A549 (cell line): ENCODE results near the gene TMEM92. TPM values are rescaled to one million over a fixed set of nuclear protein-coding genes. Genes with fewer than 3 reads are reported as not detected.

Source experiments
- ATAC-seq, 2 experiments: fragments of 200-7000 bp in 1 of 2; fragments of >200 bp in 1 of 2; cut with Nextera tagmentation in 1 of 2; cut with Tn5 transposase in 1 of 2; 3 replicates each; pipeline versions ENCODE4 v1.8.0 to v1.9.1; 2018 to 2020; ENCODE audit warnings: mild to moderate bottlenecking in 1 of 2, moderate library complexity in 1 of 2
- CTCF ChIA-PET: fragments of 300-600 bp; sonication (Branson Sonifier 250); formaldehyde crosslinking; extraction: SDS; loops from one replicate; lab custom pipeline; 2021; ENCODE audit warnings: antibody characterized with exemption, inconsistent platforms; lab: Yijun Ruan, JAX
- POLR2A ChIA-PET: fragments of 350-600 bp; formaldehyde crosslinking; extraction: SDS; loops from one replicate; lab custom pipeline; 2021; ENCODE audit warnings: antibody characterized with exemption, inconsistent platforms; lab: Yijun Ruan, JAX
- DNase-seq, 2 experiments: peaks; one replicate each; pipeline versions ENCODE4 v3.0.0 to v3.0.0-alpha.2; 2011 to 2016; ENCODE audit warnings: low read depth in 1 of 2, low spot score in 1 of 2
- FAIRE-seq: peaks from 2 replicates; lab custom pipeline; 2011; peaks lifted over from hg19 to GRCh38; lab: Jason Lieb, UNC
- H3K27ac ChIP-seq, 2 experiments: fragments of >200 bp; sonication (Bioruptor Twin); formaldehyde crosslinking; 3 replicates each; pipeline ENCODE4 v1.5.1; 2016 to 2017
- H3K4me1 ChIP-seq: fragments of >200 bp; sonication (Bioruptor Twin); formaldehyde crosslinking; 3 replicates; pipeline ENCODE4 v1.6.1; 2016
- H3K4me2 ChIP-seq: fragments of >200 bp; sonication (Bioruptor Twin); formaldehyde crosslinking; 3 replicates; pipeline ENCODE4 v1.6.1; 2016
- H3K4me3 ChIP-seq: fragments of >200 bp; sonication (Bioruptor Twin); formaldehyde crosslinking; 3 replicates; pipeline ENCODE4 v1.5.1; 2016
- H3K9me3 ChIP-seq: fragments of >200 bp; sonication (Bioruptor Twin); formaldehyde crosslinking; 3 replicates; pipeline ENCODE4 v1.6.1; 2016
- CEBPB ChIP-seq, 2 experiments: fragments of >200 bp in 1 of 2; sonication (Bioruptor Twin) in 1 of 2; formaldehyde crosslinking in 1 of 2; IDR thresholded peaks; 2 replicates each; pipeline ENCODE4 v1.6.1; 2012 to 2016
- CHD2 ChIP-seq: fragments of 150-350 bp; IDR thresholded peaks from 2 replicates; pipeline ENCODE4 v1.6.1; 2014; ENCODE audit warnings: low read length; ENCODE audit not compliant: partially characterized antibody
- ESRRA ChIP-seq: fragments of 150-350 bp; IDR thresholded peaks from 2 replicates; pipeline ENCODE4 v1.6.1; 2014; ENCODE audit warnings: mild to moderate bottlenecking, low read length, borderline replicate concordance
- FOSL2 ChIP-seq, 2 experiments: fragments of 450-650 bp in 1 of 2; fragments of >200 bp in 1 of 2; sonication (Bioruptor Twin) in 1 of 2; formaldehyde crosslinking; IDR thresholded peaks; 2 replicates each; pipeline versions ENCODE4 v1.5.0 to v1.6.1; 2016 to 2020; ENCODE audit warnings: mild to moderate bottlenecking in 1 of 2, moderate library complexity in 1 of 2
- FOXS1 ChIP-seq: fragments of 250-450 bp; sonication (Bioruptor Pico); IDR thresholded peaks from 2 replicates; pipeline ENCODE4 v1.5.0; 2020; ENCODE audit warnings: mild to moderate bottlenecking, moderate library complexity
- GATA3 ChIP-seq: IDR thresholded peaks from 2 replicates; pipeline ENCODE4 v1.6.1; 2012; ENCODE audit warnings: borderline replicate concordance
- HDAC2 ChIP-seq: fragments of 200-600 bp; sonication (generic); IDR thresholded peaks from 2 replicates; pipeline ENCODE4 v1.6.1; 2016
- KDM1A ChIP-seq: fragments of 200-600 bp; sonication (generic); IDR thresholded peaks from 2 replicates; pipeline ENCODE4 v1.6.1; 2016; ENCODE audit warnings: low read depth, mild to moderate bottlenecking
- MAFK ChIP-seq: fragments of 450-650 bp; IDR thresholded peaks from 2 replicates; pipeline ENCODE4 v1.6.1; 2014; ENCODE audit not compliant: partially characterized antibody
- MAX ChIP-seq: IDR thresholded peaks from 2 replicates; pipeline ENCODE4 v1.6.1; 2012
- MAZ ChIP-seq: fragments of 150-350 bp; IDR thresholded peaks from 2 replicates; pipeline ENCODE4 v1.6.1; 2014; ENCODE audit warnings: antibody characterized with exemption, low read depth, low read length, borderline replicate concordance
- MYC ChIP-seq: IDR thresholded peaks from 2 replicates; pipeline ENCODE4 v1.6.1; 2012; ENCODE audit warnings: mild to moderate bottlenecking, inconsistent platforms, low read length, improper control_type of control experiment, borderline replicate concordance
- NFE2L2 ChIP-seq: fragments of 150-350 bp; conservative IDR thresholded peaks from 2 replicates; pipeline ENCODE4 v1.6.1; 2014; ENCODE audit warnings: low read length
- NPAS2 ChIP-seq: fragments of 250-450 bp; sonication (Bioruptor Pico); IDR thresholded peaks from 2 replicates; pipeline ENCODE4 v1.8.0; 2022; ENCODE audit warnings: mild to moderate bottlenecking, moderate library complexity, borderline replicate concordance
- NR3C1 ChIP-seq: fragments of >200 bp; sonication (Bioruptor Twin); formaldehyde crosslinking; IDR thresholded peaks from 3 replicates; pipeline ENCODE4 v1.6.1; 2017
- POLR2A ChIP-seq: IDR thresholded peaks from 2 replicates; pipeline ENCODE4 v1.6.1; 2012; ENCODE audit warnings: mild to moderate bottlenecking, low read length
- RARB ChIP-seq: fragments of 250-450 bp; sonication (Bioruptor Pico); IDR thresholded peaks from 2 replicates; pipeline ENCODE4 v1.8.0; 2021; ENCODE audit warnings: mild to moderate bottlenecking, moderate library complexity
- RCOR1 ChIP-seq: fragments of 150-350 bp; IDR thresholded peaks from 2 replicates; pipeline ENCODE4 v1.6.1; 2014; ENCODE audit warnings: antibody characterized with exemption, low read length, low read depth
- RFX5 ChIP-seq: fragments of 450-650 bp; IDR thresholded peaks from 2 replicates; pipeline ENCODE4 v1.7.1; 2014; ENCODE audit warnings: antibody characterized with exemption, mild to moderate bottlenecking, moderate library complexity
- RNF2 ChIP-seq: fragments of 200-600 bp; sonication (generic); IDR thresholded peaks from 2 replicates; pipeline ENCODE4 v1.6.1; 2016; ENCODE audit warnings: low read depth, mild to moderate bottlenecking, antibody characterized with exemption, moderate library complexity, borderline replicate concordance
- SMC3 ChIP-seq: fragments of >200 bp; sonication (Bioruptor Twin); formaldehyde crosslinking; IDR thresholded peaks from 3 replicates; pipeline ENCODE4 v1.6.1; 2018; ENCODE audit warnings: inconsistent platforms
- TP53 ChIP-seq: fragments of 250-450 bp; sonication (Bioruptor Pico); IDR thresholded peaks from 2 replicates; pipeline ENCODE4 v1.5.0; 2021; ENCODE audit warnings: mild to moderate bottlenecking, moderate library complexity
- ZSCAN20 ChIP-seq: fragments of 250-450 bp; sonication (Bioruptor Pico); IDR thresholded peaks from 2 replicates; pipeline ENCODE4 v1.8.0; 2022; ENCODE audit warnings: mild to moderate bottlenecking, moderate library complexity
- WGBS: methylation state at CpG from one replicate; pipeline ENCODE4 v1.1.6; 2017; ENCODE audit errors: missing lambda C conversion rate; 5-methylcytosine and 5-hydroxymethylcytosine counted together
- polyA plus RNA-seq, 4 experiments: library from polyadenylated mRNA; depleted of rRNA in 3 of 4; stranded (reverse); fragments of >200 nt; fragmentation: RNase III in 1 of 4; extraction: RNeasy Plus Mini Kit Qiagen cat#74134 plus additional on column Dnase treatment in 1 of 4; gene quantifications; 2 replicates in 3 of 4; 3 replicates in 1 of 4; pipeline ENCODE4 v1.2.3, GENCODE V29; 2011 to 2017
- TF ChIP-seq, protein P1 (sequence below): fragments of >200 bp; sonication (Bioruptor Twin); formaldehyde crosslinking; IDR thresholded peaks from 2 replicates; pipeline ENCODE4 v1.6.1; 2016
- TF ChIP-seq, protein P2 (sequence below): fragments of 250-450 bp; sonication (Bioruptor Pico); IDR thresholded peaks from 2 replicates; pipeline ENCODE4 v1.5.0; 2020; ENCODE audit warnings: low read depth, mild to moderate bottlenecking, moderate library complexity
- TF ChIP-seq, protein P3 (sequence below): fragments of 150-350 bp; IDR thresholded peaks from 2 replicates; pipeline ENCODE4 v1.6.1; 2014; ENCODE audit warnings: low read depth, mild to moderate bottlenecking, low read length
- TF ChIP-seq, protein P4 (sequence below): IDR thresholded peaks from 2 replicates; pipeline ENCODE4 v1.6.1; 2012
- TF ChIP-seq, protein P5 (sequence below): fragments of 450-650 bp; IDR thresholded peaks from 2 replicates; pipeline ENCODE4 v1.6.1; 2014; ENCODE audit warnings: antibody characterized with exemption

Gene TMEM92
- polyA plus RNA-seq, 2 of the 4 experiments (the other 2 are of a cell fraction): 10.3 to 27.5 TPM

DNA sequence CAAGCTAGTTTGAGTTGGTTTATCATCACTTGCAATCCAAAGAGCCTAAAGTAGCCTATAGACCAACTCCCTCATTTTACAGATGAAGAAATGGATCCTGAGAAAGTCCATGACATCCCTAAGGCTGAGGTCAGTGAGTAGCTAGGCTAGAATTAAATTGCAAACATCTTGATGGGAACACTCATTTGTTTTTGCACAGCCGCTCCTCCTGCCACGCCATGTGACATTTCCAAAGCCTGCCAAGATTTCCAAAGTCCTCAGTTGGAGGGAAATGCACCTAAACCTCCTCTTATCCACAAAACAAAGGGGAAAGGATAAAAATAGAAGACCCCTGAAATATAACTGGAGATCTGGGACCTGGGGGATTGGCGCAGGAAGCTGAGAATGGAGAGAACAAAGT is 15.0 kb downstream of the TMEM92 start:
- Histone ChIP-seq H3K4me3 (peak overlapping the region; percentile 23; the same call in 2 of the 3 replicates), H3K4me2 (peak overlapping the region; percentile 83), H3K9me3 (no peaks in the 10 kb centered on the region), H3K27ac (peak overlapping the region; percentile 85 to 91), H3K4me1 (peaks cover 28% of the 10 kb centered on the region)
- FAIRE-seq (no peak), ATAC-seq (no peak), DNase-seq (no peak)
- ChIA-PET CTCF (interaction anchor here (0.8 to 46.2 kb wide), 9 partner anchors 9 to 150 kb away, joined by 3 to 1256 read pairs (median 21); partner anchors contain the start of genes COL1A1, LRRC59 and TMEM92), POLR2A (interaction anchor here (0.6 to 2.8 kb wide), 6 partner anchors 10 to 89 kb away, joined by 3 to 12 read pairs (median 4); partner anchors contain the start of gene TMEM92)
- TF ChIP-seq RFX5 (no peak), NPAS2 (CRISPR knock-in tag) (no peak), CHD2 (no peak), MAZ (no peak), POLR2A (no peak), RARB (CRISPR knock-in tag) (no peak)
- TF ChIP-seq, protein P1, sequence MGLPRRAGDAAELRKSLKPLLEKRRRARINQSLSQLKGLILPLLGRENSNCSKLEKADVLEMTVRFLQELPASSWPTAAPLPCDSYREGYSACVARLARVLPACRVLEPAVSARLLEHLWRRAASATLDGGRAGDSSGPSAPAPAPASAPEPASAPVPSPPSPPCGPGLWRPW: no peak
- WGBS: 93% methylated on average over 3 of the region's 3 CpGs

DNA sequence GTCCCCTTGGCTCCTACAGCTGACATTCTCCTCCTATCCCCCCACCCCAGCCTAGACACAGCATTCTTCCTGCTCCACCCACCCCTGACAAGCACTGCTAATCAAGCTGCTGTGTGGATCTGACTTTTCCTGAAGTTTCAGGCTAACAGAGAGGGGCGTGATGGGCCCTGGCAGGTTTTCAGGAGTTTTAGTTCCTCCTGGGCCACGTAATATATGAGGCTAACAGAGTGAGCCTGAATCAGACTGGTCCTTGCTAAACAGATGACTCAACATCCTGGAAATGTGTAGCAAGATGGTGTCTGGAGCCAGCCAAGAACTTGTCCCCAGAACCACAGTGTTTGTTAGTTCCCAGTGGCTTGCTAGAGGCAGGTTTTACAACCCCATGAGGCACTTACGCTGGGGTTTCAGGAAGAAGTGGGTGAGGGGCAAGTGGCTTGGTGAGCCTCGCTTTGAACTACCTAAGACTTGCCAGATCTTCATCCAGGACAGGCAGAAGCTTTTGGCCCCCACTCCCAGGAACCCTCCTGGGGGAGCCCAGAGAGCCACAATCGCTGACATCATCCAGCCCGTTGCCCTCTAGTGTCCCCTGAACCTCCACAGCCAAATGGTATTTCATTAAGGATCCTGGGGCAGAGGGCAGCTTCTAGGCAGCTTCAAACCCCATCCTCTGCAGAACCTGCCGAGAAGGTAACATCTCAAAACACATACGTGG is 15.9 kb downstream of the TMEM92 start:
- Histone ChIP-seq H3K9me3 (no peaks in the 10 kb centered on the region), H3K4me2 (peak overlapping the region; percentile 83), H3K27ac (peak overlapping the region; percentile 85 to 91), H3K4me3 (peak overlapping the region; percentile 23; the same call in 2 of the 3 replicates), H3K4me1 (peaks cover 28% of the 10 kb centered on the region)
- ChIA-PET CTCF (interaction anchor here (0.8 to 46.2 kb wide), 10 partner anchors 9 to 173 kb away, joined by 3 to 1256 read pairs (median 14); partner anchors contain the start of genes COL1A1, LRRC59 and TMEM92), POLR2A (interaction anchor here (0.6 to 2.8 kb wide), 5 partner anchors 13 to 90 kb away, joined by 3 to 12 read pairs (median 3); partner anchors contain the start of gene TMEM92)
- WGBS: 47% methylated on average over 8 of the region's 8 CpGs
- ATAC-seq (peak; percentile 95), FAIRE-seq (peak; percentile 95), DNase-seq (peak; percentile 87)
- TF ChIP-seq, protein P2, sequence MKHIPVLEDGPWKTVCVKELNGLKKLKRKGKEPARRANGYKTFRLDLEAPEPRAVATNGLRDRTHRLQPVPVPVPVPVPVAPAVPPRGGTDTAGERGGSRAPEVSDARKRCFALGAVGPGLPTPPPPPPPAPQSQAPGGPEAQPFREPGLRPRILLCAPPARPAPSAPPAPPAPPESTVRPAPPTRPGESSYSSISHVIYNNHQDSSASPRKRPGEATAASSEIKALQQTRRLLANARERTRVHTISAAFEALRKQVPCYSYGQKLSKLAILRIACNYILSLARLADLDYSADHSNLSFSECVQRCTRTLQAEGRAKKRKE (CRISPR knock-in tag): no peak
- peak; percentile 39; the same call in 1 of the 2 replicates for TF ChIP-seq FOSL2 (IDR thresholded peaks at IDR 0.05)
- TF ChIP-seq FOSL2 (CRISPR knock-in tag; IDR thresholded peaks at IDR 0.05): peak; percentile 84
- TF ChIP-seq RNF2: no peak
- TF ChIP-seq MAFK: peak; percentile 58
- TF ChIP-seq HDAC2: no peak
- no peak for TF ChIP-seq SMC3
- TF ChIP-seq CHD2: no peak
- no peak for TF ChIP-seq FOXS1
- TF ChIP-seq POLR2A: no peak
- no peak for TF ChIP-seq GATA3
- TF ChIP-seq MAZ: no peak
- TF ChIP-seq ZSCAN20 (CRISPR knock-in tag): no peak
- no peak for TF ChIP-seq NR3C1
- TF ChIP-seq MAX: peak; percentile 33; the same call in 1 of the 2 replicates
- no peak for TF ChIP-seq KDM1A
- no peak for TF ChIP-seq RCOR1
- TF ChIP-seq ESRRA: no peak
- TF ChIP-seq TP53 (CRISPR knock-in tag): no peak
- TF ChIP-seq, protein P3, sequence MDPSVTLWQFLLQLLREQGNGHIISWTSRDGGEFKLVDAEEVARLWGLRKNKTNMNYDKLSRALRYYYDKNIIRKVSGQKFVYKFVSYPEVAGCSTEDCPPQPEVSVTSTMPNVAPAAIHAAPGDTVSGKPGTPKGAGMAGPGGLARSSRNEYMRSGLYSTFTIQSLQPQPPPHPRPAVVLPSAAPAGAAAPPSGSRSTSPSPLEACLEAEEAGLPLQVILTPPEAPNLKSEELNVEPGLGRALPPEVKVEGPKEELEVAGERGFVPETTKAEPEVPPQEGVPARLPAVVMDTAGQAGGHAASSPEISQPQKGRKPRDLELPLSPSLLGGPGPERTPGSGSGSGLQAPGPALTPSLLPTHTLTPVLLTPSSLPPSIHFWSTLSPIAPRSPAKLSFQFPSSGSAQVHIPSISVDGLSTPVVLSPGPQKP: no peak
- no peak for TF ChIP-seq MYC
- peak; percentile 81 to 87 for TF ChIP-seq CEBPB (IDR thresholded peaks at IDR 0.05)
- TF ChIP-seq NPAS2 (CRISPR knock-in tag): no peak
- TF ChIP-seq, protein P4, sequence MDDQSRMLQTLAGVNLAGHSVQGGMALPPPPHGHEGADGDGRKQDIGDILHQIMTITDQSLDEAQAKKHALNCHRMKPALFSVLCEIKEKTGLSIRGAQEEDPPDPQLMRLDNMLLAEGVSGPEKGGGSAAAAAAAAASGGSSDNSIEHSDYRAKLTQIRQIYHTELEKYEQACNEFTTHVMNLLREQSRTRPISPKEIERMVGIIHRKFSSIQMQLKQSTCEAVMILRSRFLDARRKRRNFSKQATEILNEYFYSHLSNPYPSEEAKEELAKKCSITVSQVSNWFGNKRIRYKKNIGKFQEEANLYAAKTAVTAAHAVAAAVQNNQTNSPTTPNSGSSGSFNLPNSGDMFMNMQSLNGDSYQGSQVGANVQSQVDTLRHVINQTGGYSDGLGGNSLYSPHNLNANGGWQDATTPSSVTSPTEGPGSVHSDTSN: no peak
- no peak for TF ChIP-seq NFE2L2
- TF ChIP-seq, protein P5, sequence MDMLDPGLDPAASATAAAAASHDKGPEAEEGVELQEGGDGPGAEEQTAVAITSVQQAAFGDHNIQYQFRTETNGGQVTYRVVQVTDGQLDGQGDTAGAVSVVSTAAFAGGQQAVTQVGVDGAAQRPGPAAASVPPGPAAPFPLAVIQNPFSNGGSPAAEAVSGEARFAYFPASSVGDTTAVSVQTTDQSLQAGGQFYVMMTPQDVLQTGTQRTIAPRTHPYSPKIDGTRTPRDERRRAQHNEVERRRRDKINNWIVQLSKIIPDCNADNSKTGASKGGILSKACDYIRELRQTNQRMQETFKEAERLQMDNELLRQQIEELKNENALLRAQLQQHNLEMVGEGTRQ: no peak
- TF ChIP-seq, protein P1: 0 out of 2 replicates have a peak, but pooled peaks have one; percentile 40
